Measurements from ENCODE around the gene MAGEA2B.
"Not testable (repeated sequence)": the region's sequence is repeated elsewhere in the genome, so short reads cannot be mapped to it uniquely, and the experiment has no call there.

The MAGEA2B gene

DNA sequence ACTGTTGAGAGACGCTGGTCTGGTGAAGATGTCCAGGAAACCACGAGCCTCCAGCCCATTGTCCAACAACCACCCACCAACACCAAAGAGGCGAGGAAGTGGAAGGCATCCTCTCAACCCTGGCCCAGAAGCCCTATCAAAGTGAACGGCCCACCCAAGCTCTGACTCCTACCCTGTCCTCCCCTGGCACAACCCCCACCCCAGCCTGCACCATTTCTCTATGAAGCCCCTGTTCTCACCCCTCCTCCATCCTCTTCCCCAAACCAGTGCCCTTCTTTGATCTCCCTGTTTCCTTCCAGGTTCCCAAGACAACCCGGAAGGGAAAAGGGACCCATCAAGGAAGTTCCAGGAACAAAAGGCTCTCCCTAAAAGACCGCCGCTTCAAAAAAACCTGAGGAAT, 45.1 kb downstream of the MAGEA2B start:
- not testable (repeated sequence) for DNase-seq

DNA sequence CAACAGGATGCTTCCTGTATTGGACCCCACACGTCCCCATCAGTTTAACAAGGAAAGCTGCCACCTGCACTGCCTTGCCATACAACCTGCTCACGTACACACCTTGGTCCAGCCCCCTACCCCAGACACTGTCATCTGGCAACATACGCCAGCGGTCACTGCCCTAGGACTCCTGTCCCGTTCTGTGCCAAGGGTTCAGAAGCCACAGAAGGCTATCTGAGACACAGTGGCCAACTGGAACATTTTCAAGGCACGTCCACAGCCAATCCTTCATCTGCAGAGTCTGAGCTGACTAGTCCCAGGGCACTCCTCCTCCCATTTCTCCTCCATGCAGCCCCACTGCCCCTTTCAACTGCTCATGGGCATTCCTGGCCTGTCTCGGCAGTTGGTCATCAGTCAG, 47.2 kb downstream of the MAGEA2B start:
- DNase-seq = not testable (repeated sequence)

DNA sequence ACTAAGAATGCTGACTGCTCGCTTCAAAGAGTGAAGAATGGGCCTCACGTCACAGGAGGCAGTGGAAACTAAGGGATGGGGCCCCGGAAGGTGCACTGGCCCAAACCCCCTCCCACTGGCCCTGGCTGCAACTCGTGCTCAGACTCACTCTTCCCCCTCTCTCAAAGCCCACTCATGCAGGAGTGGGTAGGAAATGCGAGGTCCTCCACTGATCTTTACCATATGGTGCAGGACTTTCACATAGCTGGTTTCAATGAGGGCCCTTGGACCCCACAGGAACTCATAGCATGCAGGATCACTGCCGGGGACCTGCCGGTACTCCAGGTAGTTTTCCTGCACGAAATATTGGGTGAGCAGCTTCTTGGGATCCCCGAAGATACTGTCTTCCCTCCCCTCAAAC, 52.1 kb downstream of the MAGEA2B start:
- DNase-seq = not testable (repeated sequence)
